GM18499 (cell line): ENCODE measurements around the gene TBC1D20.

Source experiments
- ATAC-seq: cut with Tn5 transposase; IDR thresholded peaks from one replicate; pipeline ENCODE4 v1.9.1; 2021; ENCODE audit warnings: moderate number of reproducible peaks; ENCODE audit not compliant: insufficient read depth, unreplicated experiment

The TBC1D20 gene

DNA sequence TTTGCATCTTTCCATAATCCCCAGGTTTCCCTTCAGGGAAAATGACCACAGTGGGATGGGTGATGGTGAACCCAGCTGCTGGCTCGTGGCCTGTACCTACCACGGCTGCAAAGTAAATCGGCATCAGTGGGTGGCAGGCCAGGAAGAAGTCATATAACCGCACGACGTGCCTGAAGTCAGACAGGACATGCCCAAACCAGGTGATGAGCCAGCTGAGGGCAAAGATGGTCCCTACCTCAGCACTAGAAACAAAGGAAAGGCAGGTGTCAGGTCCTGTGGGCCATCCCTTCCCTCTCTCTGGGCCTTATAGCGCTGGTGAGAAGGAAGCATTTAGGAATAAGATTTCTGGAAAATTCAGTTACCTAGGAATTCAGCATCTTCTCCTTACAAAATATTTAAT, 22.2 kb downstream of the TBC1D20 start:
- no peak for ATAC-seq

DNA sequence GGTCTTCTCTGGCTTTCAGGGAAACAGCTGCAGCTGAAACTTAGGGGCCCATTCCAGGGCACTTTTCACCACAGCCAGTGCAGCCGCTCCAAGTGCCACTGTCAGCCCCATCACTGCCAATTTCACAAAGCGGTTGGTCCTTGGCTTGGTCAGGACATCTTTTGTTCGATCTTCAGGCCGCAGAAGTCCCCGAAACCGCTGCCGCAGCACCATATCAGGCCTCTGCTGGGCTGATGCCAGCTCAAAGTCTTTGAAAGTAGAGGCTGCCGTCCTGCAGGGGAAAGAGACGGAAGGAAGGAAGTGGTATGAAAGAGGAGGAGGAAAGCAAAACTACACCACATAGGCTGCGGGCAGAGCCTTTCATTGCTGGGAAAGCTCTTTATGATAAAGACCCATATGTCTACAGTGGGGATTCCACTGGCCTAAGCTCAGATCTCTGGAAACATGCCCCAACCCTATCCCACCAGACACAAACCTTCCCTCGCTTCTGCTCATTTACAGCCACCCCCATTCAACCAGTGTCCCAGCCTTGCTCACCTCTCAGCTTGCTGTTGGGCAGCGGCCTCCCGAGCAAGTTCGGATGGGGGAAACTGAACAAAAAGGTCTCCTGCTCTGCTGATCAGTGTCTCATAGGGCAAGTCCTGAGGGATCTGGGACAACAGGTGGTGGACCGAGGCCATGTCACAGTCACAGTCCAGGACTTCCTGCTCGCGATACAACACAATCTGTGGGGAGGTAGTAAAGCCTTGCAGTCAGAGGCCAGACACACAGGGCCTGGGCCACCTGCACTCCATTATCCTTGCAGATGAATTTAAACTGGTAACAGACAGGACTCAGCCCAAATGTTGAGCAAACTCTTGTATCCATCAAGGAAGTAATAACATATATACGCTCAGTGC, 23.5 kb downstream of the TBC1D20 start:
- no peak for ATAC-seq

DNA sequence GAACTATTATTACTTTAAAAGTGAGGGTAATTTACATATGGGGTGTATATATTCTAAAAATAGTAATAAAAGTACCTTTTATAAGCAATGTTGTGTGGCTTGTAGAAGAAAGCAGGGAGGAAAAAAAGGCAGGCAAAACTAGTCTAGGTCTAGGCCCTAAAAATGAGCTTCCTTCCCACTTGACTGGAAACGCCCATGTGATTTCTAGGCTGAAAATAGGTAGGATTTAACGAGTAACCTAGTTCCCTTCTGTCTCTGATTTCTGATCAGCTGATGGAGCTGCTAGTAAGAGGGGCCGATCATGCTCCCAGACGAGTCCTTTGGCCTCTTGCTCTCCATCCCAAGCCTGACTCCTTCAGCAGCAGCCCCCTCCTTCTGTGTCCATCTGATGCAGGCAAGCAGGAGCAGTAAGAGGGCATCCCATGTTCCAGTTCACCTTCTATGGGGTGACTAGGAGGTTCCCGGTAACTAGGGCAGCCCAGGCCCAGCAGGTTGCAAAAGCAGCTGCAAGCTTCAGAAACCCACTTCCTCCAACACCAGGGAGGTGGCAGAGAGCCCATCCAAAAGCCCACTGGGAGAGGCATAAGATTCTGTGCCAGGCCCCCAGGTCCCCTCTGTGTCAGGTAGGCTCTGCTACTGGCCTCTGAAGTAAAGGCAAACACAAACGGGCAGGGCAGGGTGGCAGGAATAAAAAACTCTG, 24.4 kb downstream of the TBC1D20 start:
- no peak for ATAC-seq

DNA sequence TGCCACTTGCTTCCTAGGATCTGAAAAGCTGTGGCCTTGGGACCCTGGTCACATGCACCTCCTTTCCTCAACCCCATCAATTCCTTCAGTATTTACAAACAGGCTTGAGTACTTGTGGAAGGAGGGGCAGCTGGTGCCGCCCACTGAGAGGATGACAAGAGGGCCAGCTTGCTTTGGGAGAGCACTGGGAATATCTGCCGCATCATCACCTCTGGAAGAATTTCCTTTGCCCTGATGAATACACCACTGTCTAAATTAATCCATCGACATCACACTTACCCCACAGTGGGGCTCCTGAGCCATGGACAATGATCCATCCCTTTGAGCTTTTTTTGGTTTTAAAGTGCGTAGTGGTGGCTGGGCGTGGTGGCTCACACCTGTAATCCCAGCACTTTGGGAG, 25.9 kb downstream of the TBC1D20 start:
- ATAC-seq: no peak

DNA sequence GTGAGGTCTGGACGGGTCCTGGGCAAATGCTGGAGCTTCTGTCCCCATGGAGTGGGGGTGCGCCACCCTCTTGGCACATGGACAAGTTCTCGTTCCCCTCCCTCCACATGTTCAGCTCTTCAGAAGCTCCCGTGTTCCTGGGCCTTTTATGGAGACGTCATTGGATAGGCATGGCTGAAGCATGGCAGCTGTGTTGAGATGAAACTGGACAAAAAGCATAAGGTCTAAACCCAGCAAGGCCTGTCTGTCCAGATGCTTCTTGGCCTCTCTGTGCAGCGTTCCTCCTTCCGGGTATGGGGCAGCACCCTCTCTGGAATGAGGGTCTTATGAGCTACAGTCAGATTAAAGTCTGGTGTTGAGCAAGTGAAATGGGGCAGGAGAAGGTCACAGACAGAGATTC, 26.8 kb downstream of the TBC1D20 start:
- no peak for ATAC-seq

DNA sequence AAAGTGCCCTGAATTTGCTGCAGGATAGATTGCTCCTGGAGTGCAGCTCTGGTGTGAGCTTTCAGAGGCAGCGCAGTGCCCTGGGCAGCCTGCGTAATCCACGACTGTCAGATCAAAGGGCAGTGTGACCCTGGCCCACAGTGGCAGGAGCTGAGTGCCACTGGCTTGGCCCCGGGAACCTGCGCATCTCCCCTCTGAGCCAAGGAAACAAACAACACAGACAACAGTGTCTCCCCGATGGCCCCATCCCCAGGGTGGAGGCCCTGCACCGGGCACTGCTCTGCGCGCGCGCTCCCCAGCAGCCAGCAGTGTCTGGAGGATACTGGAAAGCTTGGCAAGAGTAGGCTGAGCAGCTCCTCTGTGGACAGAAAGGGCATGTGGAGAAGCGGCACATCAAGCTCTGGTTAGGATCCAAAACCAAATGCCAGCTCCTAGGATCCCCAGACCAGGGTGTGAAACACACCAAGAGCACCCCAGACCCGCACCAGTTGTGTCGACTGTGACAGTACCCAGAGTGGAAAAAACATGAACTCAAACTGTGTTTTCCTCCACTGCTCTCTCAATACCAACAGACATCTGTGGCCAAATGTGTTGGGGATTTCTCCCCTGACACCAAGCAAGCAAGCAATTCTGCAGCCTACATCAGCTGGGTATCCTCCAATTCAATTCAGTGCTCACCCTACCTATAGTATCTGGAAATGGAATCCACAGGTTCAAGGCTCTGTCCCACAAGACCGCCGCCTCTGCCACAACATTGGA, 27.5 kb downstream of the TBC1D20 start:
- ATAC-seq: no peak

DNA sequence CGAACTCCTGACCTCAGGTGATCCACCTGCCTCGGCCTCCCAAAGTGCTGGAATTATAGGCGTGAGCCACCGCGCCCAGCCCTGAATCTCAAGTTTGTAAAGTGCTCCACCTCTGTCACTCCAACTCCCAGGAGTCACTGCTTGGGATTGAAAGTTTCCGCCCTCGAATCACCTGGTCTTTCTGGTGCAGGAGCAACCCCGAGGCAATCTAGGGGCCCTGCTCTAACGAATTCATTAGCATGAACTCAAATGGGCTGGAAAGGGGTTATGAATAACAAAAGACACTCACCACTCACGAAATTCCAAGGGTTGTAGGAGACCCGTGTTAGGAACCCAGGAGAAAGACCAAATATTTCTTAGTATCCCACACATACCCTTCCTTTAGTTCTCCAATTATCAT, 28.1 kb downstream of the TBC1D20 start:
- no peak for ATAC-seq

DNA sequence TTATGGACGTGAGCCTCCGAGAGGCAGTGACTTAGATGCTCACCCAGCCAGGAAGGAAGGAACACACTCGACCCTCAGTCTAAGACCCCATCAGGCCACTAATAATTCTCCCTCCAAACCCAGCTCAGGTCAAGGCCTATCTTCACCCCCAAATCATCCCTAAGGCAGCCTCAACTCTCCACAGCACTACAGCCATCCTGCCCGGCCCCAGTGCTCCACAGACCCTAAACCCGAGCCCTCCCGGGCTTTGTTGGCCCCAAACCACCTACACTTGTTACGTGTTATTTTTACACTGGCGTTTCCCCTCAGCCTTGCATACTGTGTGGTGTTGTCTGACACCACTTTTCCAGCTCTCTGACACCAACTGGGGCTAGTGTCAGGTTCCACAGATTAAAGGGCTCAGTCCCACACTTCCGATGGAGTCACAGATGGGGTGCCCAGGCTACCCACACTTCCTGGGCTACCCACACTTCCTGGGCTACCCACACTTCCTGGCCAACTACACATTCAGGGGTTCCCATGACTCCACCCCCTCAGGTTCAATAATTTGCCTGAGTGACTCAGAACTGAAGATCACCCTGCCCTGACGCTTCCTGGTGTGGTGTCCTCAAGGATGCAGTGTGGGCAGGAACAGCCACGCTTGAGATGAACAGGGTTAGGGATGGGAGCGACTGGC, 28.9 kb downstream of the TBC1D20 start:
- peak; percentile 58 for ATAC-seq

DNA sequence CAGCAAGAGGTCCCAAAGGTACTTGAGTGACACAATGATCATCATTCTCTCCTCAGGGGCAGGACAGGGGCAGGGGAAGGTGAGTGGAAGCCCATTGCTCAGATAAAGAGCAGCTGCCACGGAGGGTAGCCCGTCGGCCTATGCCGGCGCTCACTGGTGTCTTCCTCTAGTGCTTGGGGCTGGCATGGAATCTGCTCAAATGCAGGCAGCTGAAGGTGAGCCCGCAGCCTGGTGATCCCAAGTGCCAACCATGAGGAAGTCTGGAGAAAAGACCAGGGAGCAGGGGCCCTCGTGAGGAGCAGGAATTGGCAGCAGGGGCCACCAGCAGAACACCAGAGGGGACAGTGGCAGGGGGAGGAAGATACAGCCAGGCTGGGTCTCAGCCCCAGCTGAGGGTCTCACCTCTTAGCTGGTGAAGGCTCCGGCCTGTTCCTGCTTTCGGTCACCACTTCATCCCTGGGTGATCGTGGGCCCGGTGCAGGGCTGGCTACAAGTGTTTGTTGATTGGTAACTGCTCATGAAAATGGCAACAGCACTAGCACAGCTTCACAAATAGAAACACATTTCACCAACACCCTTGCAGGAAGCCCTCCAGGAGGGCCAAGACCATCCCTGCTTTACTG, 29.5 kb downstream of the TBC1D20 start:
- no peak for ATAC-seq

DNA sequence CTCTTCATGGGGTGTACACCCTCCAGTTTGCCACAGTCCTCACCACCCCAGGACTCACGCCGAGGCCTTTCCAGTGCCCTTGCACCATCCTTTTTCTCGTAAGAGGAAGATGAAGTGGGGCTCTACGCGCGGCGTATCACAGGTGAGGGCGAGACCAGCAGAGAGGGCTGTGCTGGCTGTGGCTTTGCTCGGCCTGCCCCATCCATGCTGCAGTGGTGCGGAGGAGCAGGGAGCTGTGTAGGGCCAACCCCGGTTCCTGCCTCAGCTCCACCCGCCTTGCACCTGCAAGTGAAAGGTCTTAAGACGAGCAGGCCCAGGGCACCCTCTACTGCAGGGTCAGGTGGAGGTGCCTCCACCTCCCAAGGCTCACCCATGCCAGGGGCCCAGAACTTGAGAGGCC, 30.1 kb downstream of the TBC1D20 start:
- no peak for ATAC-seq

DNA sequence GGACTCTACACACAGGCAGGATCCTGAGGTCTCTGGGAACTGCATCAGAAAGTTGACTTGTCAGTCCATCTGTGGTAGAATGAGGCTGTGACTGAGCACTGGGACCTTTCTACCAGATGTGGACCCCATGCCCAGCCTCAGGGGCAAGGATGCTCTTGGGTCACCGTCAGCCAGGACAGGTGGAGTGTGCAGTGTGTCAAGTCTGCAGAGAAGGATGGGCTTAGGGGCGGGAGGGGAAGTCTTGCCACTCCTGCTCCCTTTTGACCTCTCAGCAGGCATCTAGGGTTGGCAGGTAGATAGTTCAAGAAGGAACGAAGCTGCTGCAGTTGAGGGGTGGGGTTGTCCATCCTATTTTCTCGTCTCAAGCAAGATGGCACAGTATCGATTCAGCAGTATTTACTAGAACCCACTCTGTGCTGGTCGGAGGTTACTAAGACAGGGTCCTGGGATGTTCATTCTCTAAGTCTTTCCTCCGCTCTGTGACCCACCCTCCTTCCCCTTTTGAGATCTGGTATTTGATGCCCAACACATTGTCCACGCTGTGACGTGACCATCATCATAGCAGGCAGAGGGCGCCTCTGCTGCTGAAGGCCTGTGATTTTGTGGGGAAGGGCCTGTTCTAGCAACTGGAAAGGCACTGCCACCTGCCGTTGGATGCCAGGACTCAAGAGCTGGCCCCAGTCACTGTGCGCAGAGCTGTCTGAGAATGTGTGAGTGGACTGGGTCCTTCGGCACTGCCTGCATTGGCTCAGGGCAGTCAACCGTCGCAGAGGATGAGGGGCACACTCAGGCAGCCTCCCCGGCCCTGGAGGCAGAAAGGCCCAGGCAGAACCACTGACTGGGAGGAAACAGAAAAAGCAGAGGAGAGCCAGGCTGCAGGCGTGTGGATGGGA, 31.1 kb downstream of the TBC1D20 start:
- ATAC-seq: no peak

DNA sequence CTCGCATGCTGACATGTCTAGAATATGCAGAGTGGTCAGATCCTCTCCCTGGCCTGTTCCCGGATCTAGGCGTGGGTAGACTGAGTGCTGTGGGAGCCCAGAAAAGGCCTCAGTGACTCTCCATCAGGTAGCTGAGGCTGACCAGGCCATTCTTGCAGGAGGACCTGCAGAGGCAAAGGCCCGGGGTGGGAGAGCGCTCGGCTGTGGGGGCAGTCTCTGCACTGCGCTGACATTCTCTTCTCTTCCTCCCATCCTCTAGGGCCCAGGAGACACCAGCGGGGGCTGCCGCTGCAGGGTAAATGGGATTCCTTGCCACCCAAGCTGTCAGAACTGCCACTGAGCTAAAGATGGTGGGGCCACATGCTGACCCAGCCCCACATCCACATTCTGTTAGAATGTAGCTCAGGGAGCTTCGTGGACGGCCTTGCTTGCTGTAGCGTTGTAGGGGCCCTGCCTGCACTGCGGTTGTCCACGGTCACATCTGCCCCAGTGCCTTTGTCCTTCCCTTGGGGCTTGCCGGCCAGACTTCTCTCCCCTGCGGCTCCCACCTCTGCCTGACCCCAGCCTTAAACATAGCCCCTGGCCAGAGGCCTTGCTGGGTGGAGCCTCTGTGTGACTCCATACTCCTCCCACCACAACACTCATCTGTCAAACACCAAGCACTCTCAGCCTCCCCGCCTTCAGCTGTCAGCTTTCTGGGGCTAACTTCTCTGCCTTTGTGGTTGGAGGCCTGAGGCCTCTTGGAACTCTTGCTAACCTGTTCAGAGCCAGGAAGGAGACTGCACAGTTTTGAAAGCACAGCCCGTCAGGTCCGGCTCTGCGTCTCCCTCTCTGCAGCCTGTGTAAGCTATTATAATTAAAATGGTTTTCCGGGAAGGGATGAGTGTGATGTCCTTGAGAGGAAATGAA, 32.0 kb downstream of the TBC1D20 start:
- no peak for ATAC-seq

DNA sequence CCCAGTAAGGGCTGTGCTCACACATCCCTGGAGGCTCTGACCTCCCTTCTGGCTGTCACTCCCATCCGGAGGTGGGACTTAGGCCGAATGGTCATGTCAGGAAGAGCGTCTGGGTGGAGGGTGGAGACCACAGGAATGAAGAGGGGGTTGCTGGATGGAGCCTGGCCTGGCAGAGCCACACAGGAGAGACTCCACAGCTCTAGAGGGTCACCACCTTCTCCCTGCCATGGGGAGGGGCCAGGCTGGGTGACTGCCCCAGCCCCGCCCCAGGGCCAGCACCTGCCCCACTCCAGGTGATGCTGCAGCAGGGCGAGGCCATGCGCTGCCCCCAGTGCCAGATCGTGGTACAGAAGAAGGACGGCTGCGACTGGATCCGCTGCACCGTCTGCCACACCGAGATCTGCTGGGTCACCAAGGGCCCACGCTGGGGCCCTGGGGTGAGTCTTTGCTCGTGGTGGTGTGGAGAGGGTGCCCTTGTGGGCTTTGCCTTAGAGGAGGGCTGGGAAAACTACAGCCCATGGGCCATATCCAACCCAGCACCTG, 33.6 kb downstream of the TBC1D20 start:
- ATAC-seq: no peak

DNA sequence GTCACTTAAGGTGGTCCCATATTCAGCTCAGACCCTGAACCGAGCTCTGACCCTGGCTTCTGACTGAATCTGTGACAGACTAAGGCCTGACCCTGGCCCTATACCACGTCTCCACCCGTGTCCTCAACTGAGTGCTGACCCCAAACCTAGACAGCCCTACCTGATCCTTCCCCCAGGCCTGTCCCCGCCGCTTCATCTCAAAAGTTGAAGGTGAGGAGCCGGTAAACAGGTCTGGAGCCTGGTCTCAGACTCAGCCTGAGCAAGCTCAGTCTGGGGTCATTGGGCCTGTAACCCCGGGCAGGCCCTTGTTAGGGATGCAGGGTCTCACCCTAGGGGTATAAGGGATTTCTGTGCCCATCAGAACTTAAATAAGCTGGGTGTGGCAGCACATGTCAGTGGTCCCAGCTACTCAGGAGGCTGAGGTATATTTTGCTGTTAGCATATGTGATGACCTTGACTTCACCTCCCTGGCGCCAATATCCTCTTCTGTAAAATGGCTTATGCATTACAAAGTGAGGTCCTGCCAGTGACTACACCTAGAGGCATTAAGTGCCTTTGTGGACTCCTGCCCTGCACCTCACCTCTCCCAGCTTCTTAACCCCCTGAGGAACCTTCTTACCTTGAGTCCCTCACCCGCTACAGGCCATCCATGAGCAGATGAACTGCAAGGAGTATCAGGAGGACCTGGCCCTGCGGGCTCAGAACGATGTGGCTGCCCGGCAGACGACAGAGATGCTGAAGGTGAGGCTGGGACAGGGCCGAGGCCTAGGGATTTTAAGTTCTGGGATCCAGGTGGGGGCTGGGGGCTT, 34.3 kb downstream of the TBC1D20 start:
- ATAC-seq: no peak

DNA sequence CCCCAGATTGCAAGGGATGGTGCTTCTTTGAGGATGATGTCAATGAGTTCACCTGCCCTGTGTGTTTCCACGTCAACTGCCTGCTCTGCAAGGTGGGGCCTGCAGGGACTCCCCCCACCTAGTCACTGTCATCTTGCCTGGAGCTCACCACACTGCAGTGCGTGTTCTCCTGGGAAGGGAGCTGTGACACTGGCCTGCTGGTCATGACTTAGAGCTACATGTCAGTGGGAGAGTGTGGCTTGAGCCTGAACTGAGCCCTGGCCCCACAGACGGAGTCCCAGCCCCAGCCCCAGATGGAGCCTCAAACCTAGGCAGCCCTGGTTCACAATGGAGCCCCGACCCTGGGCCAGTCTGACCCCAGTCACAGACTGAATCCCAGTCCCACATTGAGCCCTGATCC, 34.9 kb downstream of the TBC1D20 start:
- no peak for ATAC-seq

DNA sequence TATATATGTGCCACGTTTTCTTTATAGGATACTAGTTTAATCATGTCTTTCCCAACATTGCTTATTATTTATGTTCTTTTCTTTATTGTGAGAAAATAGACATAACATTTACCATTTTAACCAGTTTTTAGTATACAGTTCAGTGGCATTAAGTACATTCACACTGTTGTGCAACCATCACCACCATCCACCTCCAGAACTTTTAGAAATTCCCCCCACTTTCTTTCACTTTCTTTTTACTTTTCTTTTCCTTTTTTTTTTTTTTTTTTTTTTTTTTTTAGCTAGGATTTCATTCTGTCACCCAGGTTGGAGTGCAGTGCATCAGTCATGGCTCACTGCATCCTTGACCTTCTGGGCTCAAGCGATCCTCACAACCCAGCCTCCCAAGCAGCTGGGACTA, 35.8 kb downstream of the TBC1D20 start:
- ATAC-seq: no peak

DNA sequence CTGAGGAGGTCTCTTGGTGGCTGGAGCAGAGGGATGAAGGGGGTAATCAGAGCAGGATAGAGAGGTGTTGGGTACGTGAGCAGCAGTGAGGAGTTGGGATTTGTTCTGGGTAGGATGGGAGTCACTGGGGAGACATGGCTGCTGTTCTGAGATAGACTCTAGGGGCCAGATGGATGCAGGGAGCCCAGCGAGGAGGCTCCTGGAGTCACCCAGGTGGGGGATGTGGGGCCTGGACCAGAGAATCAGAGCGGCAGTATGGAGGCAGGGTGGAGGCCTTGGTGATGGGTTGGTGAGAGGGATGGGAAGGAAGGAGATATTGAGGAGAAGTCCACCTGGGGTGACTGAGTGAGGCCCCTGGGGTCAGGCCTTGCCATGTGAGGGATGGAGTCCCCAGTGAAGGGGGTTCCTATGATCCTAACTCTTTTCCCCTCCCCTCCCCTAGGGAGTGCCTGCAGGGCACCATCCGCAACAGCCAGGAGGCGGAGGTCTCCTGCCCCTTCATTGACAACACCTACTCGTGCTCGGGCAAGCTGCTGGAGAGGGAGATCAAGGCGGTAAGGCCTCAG, 40.6 kb downstream of the TBC1D20 start:
- ATAC-seq: no peak
